Brain pericyte (primary cell): ENCODE data around the gene EFCAB13.
A peak's percentile ranks its signal among the peaks of the same experiment; 100 is the strongest.
"Not testable (repeated sequence)": the region's sequence is repeated elsewhere in the genome, so short reads cannot be mapped to it uniquely, and the experiment has no call there.

Source experiments
- DNase-seq: peaks from one replicate; pipeline ENCODE4 v3.0.0-alpha.2; 2012; ENCODE audit warnings: low read depth, low spot score

EFCAB13 gene

DNA sequence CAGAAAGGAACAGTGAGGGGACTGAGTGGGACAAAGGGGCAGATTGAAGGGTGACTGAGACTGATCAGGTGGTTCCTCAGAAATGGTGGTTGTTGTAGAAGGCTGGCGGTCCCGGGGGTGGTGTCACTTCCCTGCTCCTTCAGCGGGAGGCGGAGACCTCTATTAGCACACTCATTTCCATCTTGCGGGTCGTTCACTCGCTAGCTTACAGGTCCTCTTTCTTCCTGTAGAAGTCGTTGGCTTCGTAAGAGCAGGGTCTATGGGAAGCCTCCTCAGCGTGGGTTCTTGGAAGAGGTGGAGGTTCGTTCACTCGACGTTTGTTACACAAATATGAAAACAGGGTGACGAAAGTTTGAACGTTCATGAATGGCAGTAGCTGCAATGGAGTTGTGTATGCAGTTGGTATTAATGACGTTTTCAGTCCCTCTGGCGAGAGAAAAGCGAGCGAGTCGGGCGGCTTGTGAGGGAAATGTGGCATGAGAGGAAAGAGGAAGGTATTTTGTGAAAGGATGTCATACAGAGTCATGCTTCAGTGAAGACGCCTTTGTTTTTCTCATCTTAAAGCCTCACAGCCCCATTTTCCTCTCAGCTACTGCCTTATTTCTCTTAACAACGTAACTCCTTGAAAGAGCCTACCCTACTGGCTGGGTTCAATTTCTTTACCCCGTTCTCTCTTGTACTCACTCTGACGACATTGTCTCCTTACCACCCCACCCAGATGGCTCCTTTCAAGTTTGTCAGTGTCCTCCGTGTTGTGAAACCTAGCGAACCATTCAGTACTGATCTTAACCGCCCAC, 667 bp downstream of the EFCAB13 start:
- DNase-seq: peak; percentile 47

DNA sequence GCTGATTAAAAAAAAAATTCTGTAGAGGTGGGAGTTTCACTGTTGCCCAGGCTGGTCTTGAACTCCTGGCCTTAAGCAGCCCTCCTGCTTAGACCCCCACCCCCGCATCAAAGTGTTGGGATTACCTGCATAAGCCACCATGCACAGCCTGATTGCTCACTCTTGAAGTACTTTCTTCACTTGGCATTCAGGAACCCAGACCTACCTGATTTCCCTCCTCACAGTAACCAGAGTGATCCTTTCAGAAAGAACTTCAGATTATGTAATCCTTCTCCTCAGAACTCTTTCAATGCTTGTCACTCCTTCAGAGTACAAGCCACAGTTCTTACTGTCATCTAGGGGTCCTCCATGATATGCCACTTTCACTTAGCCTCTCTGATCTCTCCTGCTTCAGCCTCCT, 1.4 kb downstream of the EFCAB13 start:
- no peak for DNase-seq

DNA sequence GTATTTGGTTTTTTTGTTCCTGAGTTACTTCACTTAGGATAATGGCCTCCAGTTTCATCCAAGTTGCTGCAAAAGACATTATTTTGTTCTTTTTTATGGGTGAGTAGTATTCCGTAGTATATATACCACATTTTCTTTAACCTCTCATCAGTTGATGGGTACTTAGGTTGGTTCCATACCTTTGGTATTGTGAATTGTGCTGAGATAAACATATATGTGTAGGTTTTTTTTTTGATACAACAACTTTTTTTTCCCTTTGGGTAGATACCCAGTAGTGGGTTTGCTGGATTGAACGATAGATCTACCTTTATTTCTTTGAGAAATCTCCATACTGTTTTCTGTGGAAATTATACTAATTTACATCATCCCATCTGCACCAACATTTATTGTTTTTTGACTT, 6.8 kb downstream of the EFCAB13 start:
- DNase-seq: no peak

DNA sequence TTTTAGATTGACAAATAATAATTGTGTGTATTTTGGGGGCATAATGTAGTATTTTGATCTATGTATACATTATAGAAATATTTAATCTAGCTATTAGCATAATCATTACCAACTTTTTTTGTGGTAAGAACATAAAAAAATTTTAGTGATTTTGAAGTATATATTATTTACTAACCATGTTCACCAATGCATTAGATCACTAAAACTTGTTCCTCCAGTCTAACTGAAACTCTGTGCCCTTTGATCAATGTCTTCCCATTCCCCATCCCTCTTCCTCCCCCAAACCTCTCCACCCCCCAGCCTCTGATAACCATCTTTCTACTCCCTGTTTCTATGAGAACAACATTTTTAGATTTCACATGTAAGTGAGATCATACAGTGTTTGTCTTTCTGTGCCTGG, 8.5 kb downstream of the EFCAB13 start:
- no peak for DNase-seq

DNA sequence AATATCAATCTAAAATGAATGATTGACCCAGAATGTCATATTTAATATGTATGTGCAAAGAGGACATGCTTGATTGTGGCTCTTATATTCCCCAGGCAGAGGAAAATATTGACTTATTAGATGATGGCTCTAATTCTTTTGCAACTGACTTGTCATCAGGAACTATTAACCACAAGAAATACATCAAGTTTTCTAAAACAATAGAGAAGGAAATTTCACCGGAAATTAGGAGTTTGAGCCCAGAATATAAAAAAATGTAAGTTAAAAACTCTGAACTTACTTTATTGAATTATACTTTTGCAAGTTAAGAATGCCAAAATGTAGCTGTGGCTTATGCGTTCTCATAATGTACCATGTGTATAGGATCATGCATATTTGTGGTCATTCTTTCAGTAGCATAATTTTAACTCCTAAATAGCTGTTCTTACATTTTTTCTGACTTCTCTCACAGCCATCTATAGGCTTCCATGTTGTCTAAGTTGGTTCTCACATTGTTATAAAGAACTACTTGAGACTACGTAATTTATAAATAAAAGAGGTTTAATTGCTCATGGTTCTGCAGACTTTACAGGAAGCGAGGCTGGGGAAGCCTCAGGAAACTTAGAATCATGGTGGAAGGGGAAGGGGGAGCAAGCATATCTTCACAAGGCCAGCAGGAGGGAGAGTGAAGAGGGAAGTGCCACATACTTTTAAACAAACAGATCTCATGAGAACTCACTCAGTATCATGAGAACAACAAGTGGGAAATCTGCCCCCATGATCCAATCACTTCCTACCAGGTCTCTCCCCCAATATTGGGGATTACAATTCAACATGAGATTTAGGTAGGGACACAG, 11.6 kb downstream of the EFCAB13 start:
- DNase-seq: no peak

DNA sequence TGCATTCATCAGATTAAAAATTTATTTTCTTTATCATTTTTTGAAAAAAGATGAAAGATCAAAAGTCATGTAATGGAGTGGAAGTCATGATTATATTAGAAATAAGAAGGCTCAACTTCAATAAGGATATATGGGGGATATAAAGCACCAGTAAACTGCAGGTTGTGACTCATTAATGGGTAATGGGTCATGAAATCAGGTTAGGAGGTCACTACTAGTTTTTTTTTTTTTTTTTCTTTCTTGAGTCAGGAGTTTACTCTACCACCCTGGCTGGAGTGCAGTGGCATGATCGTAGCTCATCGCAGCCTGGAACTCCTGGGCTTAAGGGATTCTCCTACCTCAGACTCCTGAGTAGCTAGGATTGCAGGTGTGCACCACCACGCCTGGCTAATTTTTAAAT, 14.3 kb downstream of the EFCAB13 start:
- no peak for DNase-seq

DNA sequence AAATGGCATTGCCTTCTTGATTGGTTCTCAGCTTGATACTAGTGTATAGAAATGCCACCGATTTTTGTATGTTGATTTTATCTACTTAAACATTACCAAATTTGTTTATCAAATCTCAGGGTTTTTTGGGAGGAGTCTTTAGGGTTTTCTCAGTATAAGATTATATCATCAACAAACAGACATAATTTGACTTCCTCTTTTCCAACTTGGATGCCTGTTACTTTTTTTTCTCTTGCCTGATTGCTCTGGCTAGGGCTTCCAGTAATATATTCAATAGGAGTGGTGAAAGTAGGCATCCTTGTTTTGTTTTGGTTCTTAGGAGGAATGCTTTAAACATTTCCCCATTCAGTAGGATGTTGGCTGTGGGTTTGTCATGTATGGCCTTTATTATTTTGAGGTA, 29.1 kb downstream of the EFCAB13 start:
- no peak for DNase-seq

DNA sequence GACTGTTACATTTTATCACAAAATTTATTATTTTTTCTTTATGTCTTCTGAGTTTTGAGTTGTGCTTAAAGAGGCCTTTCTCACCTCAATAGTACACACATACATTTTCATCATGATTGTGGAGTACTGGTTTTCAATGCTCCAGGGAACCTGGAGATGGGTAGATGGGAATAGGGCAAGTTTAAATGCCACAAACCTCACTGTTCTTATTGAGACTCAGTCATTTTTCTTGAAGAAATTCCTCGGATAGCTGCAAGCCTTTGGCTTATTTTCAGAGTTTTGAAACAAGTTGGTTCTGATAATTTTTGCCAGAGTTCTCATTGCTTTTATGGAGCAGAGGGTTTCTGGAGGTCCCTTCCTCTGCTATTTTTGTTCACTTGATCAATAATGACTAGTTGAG, 34.9 kb downstream of the EFCAB13 start:
- DNase-seq: no peak

DNA sequence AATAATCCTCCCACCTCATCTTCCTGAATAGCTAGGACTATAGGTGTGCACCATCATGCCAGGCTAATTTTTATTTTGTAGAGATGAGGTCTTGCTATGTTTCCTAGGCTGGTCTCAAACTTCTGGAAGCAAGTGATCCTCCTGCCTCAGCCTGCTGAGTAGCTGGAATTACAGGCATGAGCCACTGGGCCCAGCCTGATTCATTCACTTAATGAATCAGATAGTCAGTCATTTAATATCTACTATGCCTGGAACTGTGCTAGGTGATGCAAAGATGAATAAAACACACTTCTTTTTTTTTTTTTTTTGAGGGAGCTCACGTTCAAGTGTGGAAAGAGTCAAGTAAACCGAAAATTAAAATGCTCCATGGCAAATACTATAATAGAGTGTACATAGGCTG, 39.4 kb downstream of the EFCAB13 start:
- DNase-seq: no peak

DNA sequence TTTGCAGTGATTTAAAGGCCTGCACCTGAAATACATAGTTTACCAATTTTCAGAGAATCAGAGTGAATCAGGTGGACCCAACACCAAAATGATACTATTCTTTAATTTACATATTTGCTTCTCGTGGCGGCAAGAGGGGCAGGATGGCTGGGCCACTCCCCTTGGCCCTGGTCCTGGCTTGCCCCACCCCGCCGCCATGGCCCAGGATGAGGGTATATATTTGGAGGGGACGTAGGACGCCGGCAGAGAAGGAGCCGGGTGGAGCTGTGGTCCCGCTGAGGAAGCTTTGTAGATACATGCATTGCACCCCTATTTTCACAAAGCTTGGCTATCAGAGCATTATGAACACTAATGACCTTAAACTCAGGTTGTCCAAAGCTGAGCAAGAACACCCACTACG, 43.5 kb downstream of the EFCAB13 start:
- DNase-seq: no peak

DNA sequence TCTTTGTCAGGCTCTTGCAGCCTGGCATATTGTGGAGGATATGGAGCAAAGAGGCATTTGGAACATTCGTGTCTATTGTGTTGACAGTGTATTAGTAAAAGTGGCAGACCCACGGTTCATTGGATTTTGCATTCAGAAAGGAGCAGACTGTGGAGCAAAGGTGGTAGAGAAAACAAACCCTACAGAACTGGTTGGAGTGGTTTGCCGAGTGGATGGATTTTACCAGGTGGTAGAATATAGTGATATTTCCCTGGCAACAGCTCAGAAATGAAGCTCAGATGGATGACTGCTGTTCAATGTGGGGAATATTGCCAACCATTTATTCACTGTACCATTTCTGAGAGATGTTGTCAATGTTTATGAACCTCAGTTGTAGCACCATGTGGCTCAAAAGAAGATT, 44.5 kb downstream of the EFCAB13 start:
- DNase-seq: no peak

DNA sequence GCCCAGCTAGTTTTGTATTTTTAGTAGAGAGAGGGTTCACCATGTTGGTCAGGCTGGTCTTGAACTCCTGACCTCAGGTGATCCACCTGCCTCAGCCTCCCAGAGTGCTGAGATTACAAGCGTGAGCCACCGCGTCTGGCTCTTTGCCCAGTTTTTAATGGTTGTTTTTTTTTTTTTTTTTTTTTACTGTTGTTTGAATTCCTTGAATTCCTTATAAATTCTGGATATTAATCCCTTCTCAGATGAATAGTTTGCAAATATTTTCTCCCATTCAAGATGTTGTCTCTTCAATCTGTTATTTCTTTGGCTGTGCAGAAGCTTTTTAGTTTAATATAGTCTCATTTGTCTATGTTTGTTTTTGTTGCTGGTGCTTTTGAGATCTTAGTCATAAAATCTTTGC, 47.1 kb downstream of the EFCAB13 start:
- not testable (repeated sequence) for DNase-seq

DNA sequence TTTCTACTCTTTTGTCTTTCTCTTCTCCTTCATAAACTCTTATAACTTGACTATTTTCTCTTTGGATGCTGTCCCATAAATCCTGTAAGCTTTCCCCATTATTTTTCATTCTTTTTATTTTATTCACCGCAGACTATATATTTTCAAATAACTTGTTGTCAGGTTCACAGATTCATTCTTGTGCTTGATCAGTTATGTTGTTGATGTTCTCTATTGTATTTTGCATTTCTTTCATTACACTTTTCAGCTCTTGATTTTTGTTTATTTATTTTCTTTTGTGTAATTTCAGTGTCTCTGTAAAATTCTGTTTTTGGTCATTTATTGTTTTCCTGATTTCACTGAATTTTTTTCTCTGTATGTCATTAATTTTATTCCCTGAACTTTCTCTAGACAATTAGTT, 49.2 kb downstream of the EFCAB13 start:
- no peak for DNase-seq

DNA sequence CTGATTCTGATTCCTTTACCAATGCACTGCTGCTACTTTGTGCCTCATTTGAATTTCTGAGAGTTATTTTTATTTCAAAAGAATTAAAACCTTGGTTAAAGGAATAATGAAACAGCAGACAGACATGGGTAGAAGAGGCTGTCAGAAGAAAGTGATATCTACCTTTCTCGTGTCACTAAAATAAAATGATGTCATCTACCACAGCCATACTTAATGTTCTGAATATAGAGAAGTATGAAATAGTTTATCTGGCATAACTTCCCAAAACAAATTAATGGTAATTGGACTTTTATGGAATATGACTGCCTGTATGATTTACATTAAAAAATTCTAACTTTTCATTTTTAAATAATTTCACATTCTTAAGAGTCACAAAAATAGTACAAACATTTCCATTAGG, 52.5 kb downstream of the EFCAB13 start:
- no peak for DNase-seq

DNA sequence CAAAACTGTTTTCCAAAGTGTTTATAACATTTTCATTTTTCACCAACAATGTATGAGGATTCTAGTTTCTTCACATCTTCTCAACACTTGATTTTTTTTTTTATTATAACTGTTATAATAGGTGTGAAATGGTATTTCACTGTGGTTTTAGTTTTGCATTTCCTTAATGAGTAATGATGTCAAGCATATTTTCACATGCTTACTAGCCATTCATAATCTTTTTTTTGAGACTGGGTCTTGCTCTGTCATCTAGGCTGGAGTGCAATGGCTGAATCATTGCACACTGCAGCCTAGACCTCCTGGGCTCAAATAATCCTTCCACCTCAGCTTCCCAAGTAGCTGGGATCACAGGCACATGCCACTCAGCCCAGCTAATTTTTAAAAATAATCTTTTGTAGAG, 65.1 kb downstream of the EFCAB13 start:
- no peak for DNase-seq

DNA sequence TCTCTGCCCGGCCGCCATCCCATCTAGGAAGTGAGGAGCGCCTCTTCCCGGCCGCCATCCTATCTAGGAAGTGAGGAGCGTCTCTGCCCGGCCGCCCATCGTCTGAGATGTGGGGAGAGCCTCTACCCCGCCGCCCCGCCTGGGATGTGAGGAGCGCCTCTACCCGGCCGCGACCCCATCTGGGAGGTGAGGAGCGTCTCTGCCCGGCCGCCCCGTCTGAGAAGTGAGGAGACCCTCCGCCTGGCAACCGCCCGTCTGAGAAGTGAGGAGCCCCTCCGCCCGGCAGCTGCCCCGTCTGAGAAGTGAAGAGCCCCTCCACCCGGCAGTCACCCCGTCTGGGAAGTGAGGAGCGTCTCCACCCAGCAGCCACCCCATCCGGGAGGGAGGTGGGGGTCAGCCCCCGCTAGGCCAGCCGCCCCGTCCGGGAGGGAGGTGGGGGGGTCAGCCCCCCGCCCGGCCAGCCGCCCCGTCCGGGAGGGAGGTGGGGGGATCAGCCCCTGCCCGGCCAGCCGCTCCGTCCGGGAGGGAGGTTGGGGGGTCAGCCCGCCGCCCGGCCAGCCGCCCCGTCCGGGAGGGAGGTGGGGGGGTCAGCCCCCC, 73.9 kb downstream of the EFCAB13 start:
- DNase-seq: not testable (repeated sequence)

DNA sequence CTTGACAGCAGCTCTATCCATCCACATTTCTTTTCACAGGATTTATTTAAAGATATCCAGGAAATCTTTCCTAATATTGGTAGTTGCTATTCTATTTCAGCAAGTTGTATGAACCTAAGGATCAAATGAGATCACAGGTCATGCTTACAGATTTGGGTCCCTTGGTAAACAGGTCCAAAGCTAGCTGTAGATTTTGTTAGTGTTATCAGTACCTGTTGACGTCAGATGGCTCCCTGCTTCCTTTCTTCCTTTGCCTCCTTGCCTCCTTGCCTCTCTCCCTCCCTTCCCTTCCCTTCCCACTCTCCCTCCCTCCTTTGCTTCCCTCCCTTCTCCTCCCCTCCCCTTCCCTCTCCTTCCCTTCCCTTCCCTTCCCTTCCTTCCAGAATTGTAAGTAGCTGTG, 76.6 kb downstream of the EFCAB13 start:
- DNase-seq: no peak

DNA sequence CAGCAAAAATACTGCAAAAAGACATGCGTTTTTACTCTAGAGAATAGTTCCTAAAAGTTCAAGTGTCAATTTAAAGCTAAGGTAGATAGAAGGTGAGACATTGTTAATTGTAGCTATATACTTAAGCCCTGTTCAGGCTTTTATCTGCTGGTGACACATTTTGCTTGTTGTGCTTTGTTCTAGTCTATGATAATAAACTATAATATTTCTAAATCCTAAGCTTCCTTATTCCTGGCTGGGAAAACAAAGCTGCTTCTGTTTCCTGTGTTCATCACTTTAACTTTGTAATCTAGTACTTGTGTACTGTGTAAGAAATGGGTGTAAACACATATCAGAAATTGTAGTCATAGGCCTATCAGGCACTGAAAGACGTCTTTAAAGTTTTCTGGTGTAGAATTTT, 77.3 kb downstream of the EFCAB13 start:
- DNase-seq: no peak

DNA sequence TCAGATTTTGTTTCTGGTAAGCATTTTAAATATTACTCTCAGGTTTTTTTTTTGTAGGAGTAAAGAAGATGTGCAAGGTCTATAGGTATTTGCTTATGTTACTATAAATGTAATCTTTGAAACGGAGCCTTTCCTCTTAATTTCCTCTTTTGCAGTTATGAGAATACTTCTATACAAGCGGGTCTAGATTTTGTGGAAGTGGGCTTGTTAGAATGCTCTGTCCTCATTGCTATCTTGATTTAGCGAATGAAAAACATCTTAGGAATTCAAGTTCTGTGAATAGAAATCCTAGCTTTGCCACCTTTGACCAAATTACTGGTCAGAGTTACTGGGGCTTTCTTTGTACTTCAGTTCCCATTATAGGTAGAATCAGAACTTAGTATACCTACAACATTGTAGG, 80.3 kb downstream of the EFCAB13 start:
- DNase-seq: no peak

DNA sequence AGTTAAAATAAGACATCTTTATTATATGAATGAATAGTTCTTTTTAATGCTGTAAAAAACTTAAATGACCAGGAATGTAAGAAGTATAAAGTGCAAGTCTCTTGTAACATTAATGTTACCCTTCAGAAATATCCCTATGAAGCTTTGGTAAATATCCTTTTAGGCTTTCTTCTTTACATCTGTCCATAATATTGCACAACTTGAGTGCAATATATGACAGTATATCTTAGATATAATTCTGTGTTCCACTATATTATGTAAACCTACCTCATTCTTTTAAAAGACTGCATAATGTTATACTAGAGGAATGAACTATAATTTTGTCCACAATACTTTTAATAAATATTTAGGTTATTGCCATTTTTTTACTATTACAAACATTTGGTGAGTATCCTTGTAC, 81.1 kb downstream of the EFCAB13 start:
- DNase-seq: no peak

DNA sequence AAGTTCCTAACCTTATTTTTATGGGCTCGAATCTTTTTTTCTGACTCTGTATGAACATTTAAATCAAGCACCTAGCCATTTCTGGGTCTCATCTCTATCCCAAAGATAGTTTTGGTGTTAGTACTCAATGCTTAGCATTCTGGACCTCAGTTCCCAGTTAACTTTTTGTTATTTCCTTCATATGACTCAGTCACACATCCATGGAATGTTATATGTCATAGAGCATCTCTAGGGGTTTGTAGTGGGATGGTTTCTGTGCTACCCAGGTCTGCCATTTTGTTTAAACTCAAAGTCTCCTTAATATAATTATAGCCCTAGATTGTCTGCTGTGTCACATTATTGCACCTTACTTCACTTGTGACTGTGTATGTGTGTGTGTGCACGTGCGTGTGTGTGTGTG, 90.1 kb downstream of the EFCAB13 start:
- DNase-seq: no peak

DNA sequence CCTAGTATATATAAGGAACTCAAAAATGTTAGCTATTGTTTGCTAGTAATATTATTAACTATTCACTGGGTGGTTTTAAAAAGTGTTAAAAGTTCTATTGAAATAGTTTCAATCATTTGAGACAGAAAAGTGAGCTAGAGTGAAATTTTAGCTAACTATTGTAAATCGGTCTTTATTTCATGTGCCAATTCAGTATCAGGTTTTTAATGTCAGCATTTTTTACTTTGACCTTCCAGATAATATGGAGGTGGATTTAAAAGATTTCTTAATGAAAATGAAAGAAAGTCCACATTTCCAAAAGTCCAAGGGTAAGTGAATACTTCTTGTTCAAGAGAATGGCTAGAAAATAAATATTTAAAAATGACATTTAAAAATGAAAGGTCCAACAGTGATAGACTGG, 90.9 kb downstream of the EFCAB13 start:
- DNase-seq: no peak
